NCI-H345 treated with DMSO at 0.1 percent for 48 hours (cell line): ENCODE data around the gene MMP15.
A peak's percentile ranks its signal among the peaks of the same experiment; 100 is the strongest.
"Not testable (repeated sequence)": the region's sequence is repeated elsewhere in the genome, so short reads cannot be mapped to it uniquely, and the experiment has no call there.

ENCODE experiments used
- DNase-seq: peaks from one replicate; lab custom pipeline; 2025; ENCODE audit not compliant: unreplicated experiment; lab: John Stamatoyannopoulos, UW

The MMP15 gene

DNA sequence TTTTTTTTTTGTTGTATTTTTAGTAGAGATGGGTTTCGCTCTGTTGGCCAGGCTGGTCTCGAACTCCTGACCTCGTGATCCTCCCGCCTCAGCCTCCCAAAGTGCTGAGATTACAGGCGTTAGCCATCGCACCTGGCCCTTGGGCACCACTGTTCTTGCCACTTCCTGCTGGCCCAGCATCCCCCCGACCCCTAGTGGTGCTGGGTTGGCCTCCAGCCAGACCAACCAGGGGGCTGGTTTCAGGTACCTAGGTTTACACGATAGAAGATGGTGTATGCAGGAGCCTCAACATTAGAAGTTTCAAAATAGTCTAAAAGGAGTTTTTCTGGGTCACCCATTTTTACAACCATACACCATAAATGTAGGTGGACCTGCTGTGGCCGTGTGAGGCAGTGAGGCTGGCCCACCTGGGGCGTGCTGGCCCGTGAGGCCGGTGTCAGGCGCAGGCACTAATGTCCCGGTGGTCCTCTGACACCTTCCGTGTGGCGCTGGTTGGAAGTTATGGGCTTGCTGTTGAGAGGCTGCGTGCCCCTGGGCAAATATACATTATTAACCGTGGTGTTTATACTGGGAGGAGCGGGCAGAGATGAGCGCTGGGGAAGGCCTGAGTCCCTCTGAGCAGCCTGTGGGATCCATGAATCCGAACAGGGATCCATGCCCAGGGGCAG lies 60.2 kb downstream of the MMP15 start:
- no peak for DNase-seq

DNA sequence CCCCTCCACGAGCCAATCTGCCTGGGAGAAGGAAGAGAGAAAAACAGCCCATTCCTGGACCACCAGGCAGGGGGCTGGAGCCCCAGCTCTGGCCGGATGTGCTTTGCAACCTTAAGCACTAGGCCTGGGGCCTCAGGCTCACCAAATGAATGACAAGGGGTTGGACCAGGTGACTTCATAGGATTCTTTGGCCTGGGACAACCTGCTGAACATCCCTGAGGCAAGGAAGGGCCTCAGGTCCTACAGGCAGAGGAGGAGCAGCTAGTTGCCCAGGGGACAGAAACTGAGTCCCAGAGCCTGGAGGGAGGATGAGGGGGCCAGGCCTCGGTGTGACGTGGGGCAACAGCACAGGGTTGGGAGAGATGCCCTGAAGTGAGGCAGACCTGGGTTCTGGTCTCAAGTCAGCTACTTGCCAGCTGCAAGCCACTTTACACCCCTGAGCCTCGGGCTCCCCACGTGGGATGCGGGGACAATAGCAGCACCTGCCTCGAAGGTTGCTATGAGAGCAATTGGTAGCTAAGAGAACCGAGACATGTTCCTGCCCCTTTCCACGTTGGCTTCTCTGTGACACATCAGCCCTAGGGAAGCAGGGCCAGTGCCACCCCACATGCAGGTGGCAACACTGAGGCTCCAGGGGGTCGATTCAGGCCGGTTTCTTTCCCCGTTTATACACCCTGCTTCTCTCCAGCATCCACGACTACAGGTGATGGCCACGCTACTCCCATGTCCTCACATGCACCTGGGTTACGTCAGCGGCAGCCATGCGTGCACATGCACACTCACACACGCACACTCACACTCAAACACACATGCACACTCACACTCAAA lies 61.0 kb downstream of the MMP15 start:
- peak; percentile 37 for DNase-seq

DNA sequence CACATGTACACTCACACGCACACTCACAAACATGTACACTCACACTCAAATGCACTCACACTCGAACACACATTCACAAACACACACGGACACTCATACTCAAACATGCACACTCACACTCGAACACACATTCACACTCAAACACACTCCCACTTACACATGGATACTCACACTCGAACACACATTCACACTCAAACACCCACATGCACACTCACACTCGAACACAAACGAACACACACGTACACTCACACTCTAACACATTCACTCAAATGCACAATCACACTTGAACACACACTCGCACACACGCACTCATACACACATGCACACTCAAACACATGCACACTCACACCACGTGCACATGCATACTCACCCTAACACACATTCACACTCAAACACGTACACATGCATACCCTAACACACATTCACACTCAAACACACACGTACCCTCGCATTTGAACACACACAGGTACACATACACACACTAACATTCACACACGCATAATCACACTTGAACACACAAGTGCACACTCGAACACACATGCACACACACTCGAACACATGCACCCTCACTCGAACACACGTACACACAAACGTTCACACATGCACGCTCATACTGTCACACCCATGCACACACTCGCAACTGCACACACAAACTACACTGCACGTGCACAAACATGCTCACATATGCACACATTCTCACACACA lies 61.8 kb downstream of the MMP15 start:
- no peak for DNase-seq

DNA sequence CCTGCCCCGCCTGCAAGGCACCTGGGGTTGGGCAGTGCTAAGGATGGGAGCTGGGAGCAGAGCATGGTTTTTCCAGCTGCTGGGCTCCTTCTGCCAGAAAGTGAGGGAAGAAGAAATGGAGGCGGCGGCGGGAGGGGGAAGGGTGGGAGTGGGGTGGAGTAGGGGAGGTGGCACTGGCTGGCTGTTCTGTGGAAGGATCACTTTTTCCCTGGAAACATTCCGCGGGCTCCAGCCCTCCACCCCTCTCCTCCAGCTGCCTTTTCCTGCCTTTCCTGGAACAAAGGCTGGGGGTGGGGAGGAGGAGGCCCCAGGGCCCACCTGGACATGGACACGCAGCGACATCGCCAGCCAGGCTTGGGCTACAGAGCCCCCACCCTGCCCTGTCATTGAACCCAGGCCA lies 62.5 kb downstream of the MMP15 start:
- DNase-seq: no peak

DNA sequence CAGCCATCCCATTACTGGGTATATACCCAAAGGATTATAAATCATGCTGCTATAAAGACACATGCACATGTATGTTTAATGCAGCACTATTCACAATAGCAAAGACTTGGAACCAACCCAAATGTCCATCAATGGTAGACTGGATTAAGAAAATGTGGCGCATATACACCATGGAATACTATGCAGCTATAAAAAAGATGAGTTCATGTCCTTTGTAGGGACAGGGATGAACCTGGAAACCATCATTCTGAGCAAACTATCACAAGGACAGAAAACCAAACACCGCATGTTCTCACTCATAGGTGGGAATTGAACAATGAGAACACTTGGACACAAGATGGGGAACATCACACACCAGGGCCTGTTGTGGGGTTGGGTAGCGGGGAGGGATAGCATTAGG lies 64.8 kb downstream of the MMP15 start:
- DNase-seq: not testable (repeated sequence)

DNA sequence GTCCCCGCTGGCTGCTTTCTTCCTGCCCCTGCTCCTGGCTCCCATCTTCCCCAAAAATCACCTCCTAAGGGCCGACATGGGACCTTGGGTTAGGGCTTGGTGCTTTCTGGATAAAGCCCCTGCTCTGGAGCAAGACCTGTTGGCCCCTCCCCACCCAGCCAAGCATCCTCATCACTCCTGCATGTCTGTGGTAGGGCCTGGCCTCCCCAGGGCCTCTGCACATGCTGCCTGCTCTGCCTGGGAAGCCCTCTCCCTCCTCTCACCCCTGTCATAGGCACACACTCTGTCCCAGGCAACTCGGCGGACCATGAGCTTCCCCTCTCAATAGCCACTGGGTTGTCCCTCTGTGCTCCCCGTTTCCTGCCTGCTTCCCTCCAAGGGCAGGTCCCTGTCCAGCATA lies 68.5 kb downstream of the MMP15 start:
- no peak for DNase-seq

DNA sequence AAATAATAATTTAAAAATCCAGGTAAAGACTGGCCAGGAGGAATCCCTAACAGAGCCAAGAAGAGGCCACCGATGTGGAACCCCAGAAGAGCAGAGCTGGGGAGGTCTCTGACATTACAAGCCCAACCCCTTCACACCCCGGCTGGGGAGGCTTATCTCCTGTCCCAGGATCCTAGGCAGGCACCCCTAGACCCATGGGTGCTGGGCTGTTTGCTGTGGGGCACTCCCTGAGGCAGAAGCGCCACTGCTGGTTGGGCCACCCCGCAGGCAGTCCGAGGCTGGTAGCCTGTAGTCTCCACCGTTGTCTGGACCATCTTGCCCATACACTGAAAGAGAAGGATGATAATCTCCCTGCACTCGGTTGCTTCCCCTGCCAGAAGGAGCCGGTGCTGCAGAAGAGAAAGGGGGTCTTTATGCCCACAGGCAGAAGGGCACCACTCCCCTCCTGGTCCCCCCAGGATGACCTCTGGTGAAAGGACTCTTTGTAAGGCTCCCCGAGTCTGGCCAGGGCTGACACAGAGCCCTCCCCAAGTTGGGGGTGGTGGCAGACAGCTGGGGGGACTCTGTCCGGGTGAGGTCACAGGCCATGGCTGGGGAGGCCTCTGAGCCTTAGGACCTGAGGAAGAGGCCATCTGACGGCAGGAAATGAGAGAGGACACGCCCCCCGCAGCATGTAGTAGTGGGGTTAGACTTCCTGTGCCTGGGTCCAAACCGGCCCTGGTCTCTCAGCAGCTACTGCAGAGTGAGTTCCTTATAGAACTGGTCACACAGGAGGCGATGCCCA lies 69.4 kb downstream of the MMP15 start:
- no peak for DNase-seq

DNA sequence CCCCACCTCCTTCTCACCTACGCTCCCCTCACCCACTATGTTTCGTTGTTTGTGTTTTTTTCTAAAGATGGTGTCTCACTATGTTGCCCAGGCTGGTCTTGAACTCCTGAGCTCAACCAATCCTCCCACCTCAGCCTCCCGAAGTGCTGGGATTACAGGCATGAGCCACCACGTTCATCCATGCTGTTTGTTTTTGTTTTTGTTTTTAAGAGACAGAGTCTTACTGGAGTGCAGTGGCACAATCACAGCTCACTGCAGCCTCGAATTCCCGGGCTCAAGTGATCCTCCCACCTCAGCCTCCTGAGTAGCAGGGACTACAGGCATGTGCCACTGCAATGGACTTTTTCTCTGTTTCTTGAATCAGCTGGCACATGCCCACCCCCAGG lies 70.0 kb downstream of the MMP15 start:
- not testable (repeated sequence) for DNase-seq

DNA sequence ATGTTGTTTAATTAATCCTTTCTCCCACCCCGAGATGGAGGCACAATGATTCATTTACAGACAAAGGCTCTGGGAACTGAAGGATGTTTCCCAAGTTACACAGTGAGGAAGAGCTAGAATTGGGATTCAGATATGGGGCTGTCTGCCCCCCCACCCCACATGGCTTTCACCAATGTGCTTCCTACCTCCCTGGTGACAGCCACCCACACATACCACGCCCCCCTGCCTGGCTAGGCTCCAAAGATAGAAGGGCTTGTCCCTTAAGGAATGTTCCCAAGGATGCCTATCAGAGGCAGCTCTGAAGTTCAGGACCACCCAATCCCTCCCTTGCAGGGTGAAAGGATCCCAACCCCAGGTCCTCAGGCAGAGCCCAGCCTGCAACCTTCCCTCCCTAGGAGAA lies 70.7 kb downstream of the MMP15 start:
- no peak for DNase-seq
